Measurements from ENCODE around the gene RIMBP2.

DNA sequence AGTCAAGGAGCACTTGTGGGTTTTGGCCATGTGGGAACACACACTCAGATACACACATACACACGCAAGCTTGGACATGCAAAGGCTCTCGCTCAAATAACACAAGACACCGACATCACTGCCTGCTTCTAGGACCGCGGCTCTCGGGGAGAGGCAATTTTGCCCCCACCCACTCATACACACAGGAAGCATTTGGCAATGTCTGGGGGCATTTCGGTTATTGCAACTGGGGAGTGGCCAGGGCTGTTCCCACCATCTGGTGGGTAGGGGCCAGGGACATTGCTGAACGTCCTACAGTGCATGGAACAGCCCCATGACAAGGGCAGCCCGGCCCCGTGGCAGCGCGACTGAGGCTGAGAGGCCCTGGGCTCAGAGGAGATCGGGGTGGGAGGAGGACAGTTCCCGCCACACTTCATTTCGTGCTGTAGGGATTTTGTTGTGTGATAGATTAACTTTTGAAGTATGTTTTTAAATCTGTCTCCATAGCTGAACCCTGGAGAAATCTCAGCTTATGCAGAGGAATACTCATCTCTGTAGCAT is 35.6 kb downstream of the RIMBP2 start:
- TF ChIP-seq, protein P1, sequence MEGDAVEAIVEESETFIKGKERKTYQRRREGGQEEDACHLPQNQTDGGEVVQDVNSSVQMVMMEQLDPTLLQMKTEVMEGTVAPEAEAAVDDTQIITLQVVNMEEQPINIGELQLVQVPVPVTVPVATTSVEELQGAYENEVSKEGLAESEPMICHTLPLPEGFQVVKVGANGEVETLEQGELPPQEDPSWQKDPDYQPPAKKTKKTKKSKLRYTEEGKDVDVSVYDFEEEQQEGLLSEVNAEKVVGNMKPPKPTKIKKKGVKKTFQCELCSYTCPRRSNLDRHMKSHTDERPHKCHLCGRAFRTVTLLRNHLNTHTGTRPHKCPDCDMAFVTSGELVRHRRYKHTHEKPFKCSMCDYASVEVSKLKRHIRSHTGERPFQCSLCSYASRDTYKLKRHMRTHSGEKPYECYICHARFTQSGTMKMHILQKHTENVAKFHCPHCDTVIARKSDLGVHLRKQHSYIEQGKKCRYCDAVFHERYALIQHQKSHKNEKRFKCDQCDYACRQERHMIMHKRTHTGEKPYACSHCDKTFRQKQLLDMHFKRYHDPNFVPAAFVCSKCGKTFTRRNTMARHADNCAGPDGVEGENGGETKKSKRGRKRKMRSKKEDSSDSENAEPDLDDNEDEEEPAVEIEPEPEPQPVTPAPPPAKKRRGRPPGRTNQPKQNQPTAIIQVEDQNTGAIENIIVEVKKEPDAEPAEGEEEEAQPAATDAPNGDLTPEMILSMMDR (IDR thresholded peaks at IDR 0.05), result no peak
- TF ChIP-seq POLR2A (IDR thresholded peaks at IDR 0.05; ENCODE audit: low read depth), result no peak
- TF ChIP-seq POLR2AphosphoS5 (IDR thresholded peaks at IDR 0.05), result no peak
